GM10266 (cell line): ENCODE measurements around the gene ZNF608.

Experiments used
- DNase-seq: peaks from one replicate; pipeline ENCODE4 v3.0.0; 2012; ENCODE audit errors: extremely low spot score
- CTCF ChIP-seq: IDR thresholded peaks from 2 replicates; pipeline ENCODE4 v1.5.1; 2012; ENCODE audit warnings: mild to moderate bottlenecking, low read depth; ENCODE audit not compliant: control insufficient read depth, insufficient read depth; ENCODE audit errors: missing control alignments

Gene ZNF608

GRCh38 chr5:124703995-124704394 lies 42.4 kb downstream of the ZNF608 start:
- DNase-seq, result no peak
- no peak for TF ChIP-seq CTCF

- DNase-seq, result no peak
- TF ChIP-seq CTCF, result no peak
These were observed 43.9 kb downstream of the ZNF608 start for GRCh38 chr5:124702525-124702924.

GRCh38 chr5:124701873-124702425 lies 44.5 kb downstream of the ZNF608 start:
- no peak for DNase-seq
- no peak for TF ChIP-seq CTCF

- TF ChIP-seq CTCF, result no peak
- DNase-seq, result no peak
These were observed 45.4 kb downstream of the ZNF608 start for GRCh38 chr5:124701016-124701415.

- no peak for TF ChIP-seq CTCF
- DNase-seq, result no peak
These were observed 46.1 kb downstream of the ZNF608 start for GRCh38 chr5:124700333-124700732.

GRCh38 chr5:124698770-124699169 lies 47.7 kb downstream of the ZNF608 start:
- no peak for DNase-seq
- TF ChIP-seq CTCF, result no peak

- DNase-seq, result no peak
- no peak for TF ChIP-seq CTCF
These were observed 48.4 kb downstream of the ZNF608 start for GRCh38 chr5:124697933-124698591.
